ENCODE results near the gene GMDS.

DNA sequence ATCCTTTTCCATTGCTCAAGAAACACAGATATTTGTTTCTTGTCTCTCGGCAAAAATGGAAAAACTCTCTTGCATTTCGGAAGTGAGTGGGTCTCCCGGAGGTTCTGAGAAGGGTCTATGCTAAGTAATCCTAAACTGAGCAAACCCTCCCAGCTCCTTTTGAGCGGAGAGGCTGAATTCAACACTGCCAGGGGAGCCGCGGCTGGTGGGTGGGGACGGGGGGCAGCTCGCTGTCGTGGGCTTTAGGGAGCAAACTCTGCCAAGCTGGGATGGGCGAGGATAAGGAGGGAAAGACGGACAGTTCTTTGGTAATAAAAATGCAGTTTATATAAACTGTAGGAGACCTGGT, 424.3 kb downstream of the GMDS start:
- TF ChIP-seq, protein P1, sequence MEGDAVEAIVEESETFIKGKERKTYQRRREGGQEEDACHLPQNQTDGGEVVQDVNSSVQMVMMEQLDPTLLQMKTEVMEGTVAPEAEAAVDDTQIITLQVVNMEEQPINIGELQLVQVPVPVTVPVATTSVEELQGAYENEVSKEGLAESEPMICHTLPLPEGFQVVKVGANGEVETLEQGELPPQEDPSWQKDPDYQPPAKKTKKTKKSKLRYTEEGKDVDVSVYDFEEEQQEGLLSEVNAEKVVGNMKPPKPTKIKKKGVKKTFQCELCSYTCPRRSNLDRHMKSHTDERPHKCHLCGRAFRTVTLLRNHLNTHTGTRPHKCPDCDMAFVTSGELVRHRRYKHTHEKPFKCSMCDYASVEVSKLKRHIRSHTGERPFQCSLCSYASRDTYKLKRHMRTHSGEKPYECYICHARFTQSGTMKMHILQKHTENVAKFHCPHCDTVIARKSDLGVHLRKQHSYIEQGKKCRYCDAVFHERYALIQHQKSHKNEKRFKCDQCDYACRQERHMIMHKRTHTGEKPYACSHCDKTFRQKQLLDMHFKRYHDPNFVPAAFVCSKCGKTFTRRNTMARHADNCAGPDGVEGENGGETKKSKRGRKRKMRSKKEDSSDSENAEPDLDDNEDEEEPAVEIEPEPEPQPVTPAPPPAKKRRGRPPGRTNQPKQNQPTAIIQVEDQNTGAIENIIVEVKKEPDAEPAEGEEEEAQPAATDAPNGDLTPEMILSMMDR (conservative IDR thresholded peaks at IDR 0.05; ENCODE audit: low read length): no peak
- no peak for TF ChIP-seq EZH2phosphoT487 (IDR thresholded peaks at IDR 0.05; ENCODE audit: borderline replicate concordance)

All from Loucy (cell line).